ENCODE results near the gene NRXN3.

DNA sequence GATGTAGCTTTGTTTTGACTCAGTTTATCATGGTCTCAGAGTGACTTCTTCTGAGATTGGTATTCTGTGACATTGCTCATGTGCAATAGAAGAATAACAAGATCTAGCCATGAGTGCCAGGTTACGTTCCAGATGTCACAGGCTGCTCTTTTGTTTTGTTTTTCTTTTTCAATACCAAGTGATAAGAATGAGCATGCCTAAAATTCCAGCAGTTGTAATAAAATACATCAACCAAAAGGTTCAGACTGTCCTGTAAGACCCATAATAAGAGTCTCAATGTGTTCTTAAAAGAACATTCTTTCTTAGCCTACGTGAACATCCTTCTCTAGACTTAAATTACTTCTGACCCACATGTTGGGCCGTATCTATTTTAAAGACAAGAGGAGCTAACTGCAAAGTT, 1371.9 kb downstream of the NRXN3 start:
- TF ChIP-seq, protein P1, sequence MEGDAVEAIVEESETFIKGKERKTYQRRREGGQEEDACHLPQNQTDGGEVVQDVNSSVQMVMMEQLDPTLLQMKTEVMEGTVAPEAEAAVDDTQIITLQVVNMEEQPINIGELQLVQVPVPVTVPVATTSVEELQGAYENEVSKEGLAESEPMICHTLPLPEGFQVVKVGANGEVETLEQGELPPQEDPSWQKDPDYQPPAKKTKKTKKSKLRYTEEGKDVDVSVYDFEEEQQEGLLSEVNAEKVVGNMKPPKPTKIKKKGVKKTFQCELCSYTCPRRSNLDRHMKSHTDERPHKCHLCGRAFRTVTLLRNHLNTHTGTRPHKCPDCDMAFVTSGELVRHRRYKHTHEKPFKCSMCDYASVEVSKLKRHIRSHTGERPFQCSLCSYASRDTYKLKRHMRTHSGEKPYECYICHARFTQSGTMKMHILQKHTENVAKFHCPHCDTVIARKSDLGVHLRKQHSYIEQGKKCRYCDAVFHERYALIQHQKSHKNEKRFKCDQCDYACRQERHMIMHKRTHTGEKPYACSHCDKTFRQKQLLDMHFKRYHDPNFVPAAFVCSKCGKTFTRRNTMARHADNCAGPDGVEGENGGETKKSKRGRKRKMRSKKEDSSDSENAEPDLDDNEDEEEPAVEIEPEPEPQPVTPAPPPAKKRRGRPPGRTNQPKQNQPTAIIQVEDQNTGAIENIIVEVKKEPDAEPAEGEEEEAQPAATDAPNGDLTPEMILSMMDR (IDR thresholded peaks at IDR 0.05), result no peak
- no peak for TF ChIP-seq NRF1 (IDR thresholded peaks at IDR 0.05; ENCODE audit: low read depth, low read length)
- no peak for TF ChIP-seq SMC3 (IDR thresholded peaks at IDR 0.05; ENCODE audit: low read depth, low read length)
- no peak for TF ChIP-seq EP300 (IDR thresholded peaks at IDR 0.05; ENCODE audit: borderline replicate concordance in 1 of 2, low read depth in 1 of 2, low read length in 1 of 2)
- no peak for TF ChIP-seq RAD21 (IDR thresholded peaks at IDR 0.05; ENCODE audit: low read length)
- TF ChIP-seq, protein P2, sequence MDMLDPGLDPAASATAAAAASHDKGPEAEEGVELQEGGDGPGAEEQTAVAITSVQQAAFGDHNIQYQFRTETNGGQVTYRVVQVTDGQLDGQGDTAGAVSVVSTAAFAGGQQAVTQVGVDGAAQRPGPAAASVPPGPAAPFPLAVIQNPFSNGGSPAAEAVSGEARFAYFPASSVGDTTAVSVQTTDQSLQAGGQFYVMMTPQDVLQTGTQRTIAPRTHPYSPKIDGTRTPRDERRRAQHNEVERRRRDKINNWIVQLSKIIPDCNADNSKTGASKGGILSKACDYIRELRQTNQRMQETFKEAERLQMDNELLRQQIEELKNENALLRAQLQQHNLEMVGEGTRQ (IDR thresholded peaks at IDR 0.05; ENCODE audit: borderline replicate concordance, low read depth, low read length), result no peak
- TF ChIP-seq JUND (IDR thresholded peaks at IDR 0.05), result no peak
- no peak for TF ChIP-seq POLR2AphosphoS5 (IDR thresholded peaks at IDR 0.05; ENCODE audit: low read depth, low read length)
- no peak for TF ChIP-seq MXI1 (IDR thresholded peaks at IDR 0.05; ENCODE audit: low read depth, low read length)
- TF ChIP-seq, protein P3, sequence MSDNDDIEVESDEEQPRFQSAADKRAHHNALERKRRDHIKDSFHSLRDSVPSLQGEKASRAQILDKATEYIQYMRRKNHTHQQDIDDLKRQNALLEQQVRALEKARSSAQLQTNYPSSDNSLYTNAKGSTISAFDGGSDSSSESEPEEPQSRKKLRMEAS (IDR thresholded peaks at IDR 0.05; ENCODE audit: low read depth), result no peak
- TF ChIP-seq RFX5 (IDR thresholded peaks at IDR 0.05; ENCODE audit: low read length), result no peak
- TF ChIP-seq, protein P4, sequence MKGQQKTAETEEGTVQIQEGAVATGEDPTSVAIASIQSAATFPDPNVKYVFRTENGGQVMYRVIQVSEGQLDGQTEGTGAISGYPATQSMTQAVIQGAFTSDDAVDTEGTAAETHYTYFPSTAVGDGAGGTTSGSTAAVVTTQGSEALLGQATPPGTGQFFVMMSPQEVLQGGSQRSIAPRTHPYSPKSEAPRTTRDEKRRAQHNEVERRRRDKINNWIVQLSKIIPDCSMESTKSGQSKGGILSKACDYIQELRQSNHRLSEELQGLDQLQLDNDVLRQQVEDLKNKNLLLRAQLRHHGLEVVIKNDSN (IDR thresholded peaks at IDR 0.05; ENCODE audit: borderline replicate concordance, low read depth), result no peak
- TF ChIP-seq EZH2phosphoT487 (IDR thresholded peaks at IDR 0.05; ENCODE audit: borderline replicate concordance, low read depth), result no peak
- TF ChIP-seq CHD2 (IDR thresholded peaks at IDR 0.05; ENCODE audit: low read length, partially characterized antibody), result no peak

Measured in SK-N-SH (cell line).